Thoracic aorta (tissue), 2 donors: ENCODE data around the gene GPC5. TPM values are rescaled to one million over a fixed set of nuclear protein-coding genes. Genes with fewer than 3 reads are reported as not detected.

ENCODE experiments used
- ATAC-seq: fragments of 150-250 bp; one replicate; pipeline ENCODE4 v1.8.0; 2017; ENCODE audit warnings: low read depth; ENCODE audit not compliant: insufficient number of reproducible peaks, low FRiP score
- DNase-seq: peaks from one replicate; pipeline ENCODE4 v3.0.0-alpha.2; 2020; ENCODE audit warnings: low spot score
- H3K27ac ChIP-seq, 2 donors: fragments of 200-600 bp; sonication (generic); 1 replicate in 1 of 2; 2 replicates in 1 of 2; pipeline ENCODE4 v1.5.1; 2016; ENCODE audit warnings: mild to moderate bottlenecking in 2 of 2, moderate library complexity in 2 of 2
- H3K27me3 ChIP-seq: fragments of 200-600 bp; sonication (generic); replicated peaks from 2 replicates; pipeline ENCODE4 v1.6.0; 2016; ENCODE audit warnings: mild to moderate bottlenecking; ENCODE audit not compliant: insufficient read depth
- H3K36me3 ChIP-seq: fragments of 200-600 bp; sonication (generic); one replicate; pipeline ENCODE4 v1.5.1; 2016
- H3K4me1 ChIP-seq, 2 donors: fragments of 200-600 bp; sonication (generic); 1 replicate in 1 of 2; 2 replicates in 1 of 2; pipeline versions ENCODE4 v1.5.1 to v1.6.0; 2016; ENCODE audit warnings: low read depth in 2 of 2, mild to moderate bottlenecking in 1 of 2; ENCODE audit not compliant: control insufficient read depth in 1 of 2
- H3K4me3 ChIP-seq: fragments of 200-600 bp; sonication (generic); 2 replicates; pipeline ENCODE4 v1.5.1; 2016; ENCODE audit warnings: mild to moderate bottlenecking
- H3K9me3 ChIP-seq: fragments of 200-600 bp; sonication (generic); 2 replicates; pipeline ENCODE4 v1.5.1; 2016
- CTCF ChIP-seq: fragments of 200-600 bp; sonication (generic); IDR thresholded peaks from one replicate; pipeline ENCODE4 v1.5.1; 2019; ENCODE audit warnings: antibody characterized with exemption
- total RNA-seq, 2 donors: library from RNA; depleted of rRNA; stranded (reverse); fragments of >200 nt; gene quantifications; one replicate each; pipeline versions ENCODE4 v1.1.0 to v1.2.3, GENCODE V29; 2016

The GPC5 gene
- total RNA-seq, 2 donors from 2014 or later, result 3.3 TPM; not detected in 1

DNA sequence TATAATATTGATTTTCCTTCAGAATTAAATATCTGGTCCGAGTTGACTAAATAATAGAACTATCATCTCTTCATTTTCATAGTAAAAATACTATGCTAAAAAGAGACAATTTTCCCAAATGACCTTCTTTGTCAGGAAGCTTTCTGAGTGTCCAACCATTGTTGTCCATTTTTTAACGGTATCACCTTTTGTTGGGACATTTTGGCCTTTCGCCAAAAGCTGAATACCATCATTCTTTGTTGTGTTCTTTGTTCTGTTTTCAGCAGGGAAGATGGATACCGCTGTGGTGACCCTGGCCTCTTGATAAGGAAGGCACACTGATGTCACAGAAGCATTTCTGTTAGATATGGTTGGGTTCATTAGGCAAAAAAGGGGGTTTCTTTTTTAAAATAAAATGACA is 1173.8 kb downstream of the GPC5 start:
- no peaks in the 10 kb centered on the region for H3K27me3 ChIP-seq
- H3K27ac ChIP-seq, result no peak overlapping the region
- ATAC-seq, result no peak
- TF ChIP-seq CTCF, result no peak
- no peak for DNase-seq
- H3K36me3 ChIP-seq, result no peaks in the 10 kb centered on the region
- no peak overlapping the region for H3K4me3 ChIP-seq
- H3K4me1 ChIP-seq, result no peaks in the 10 kb centered on the region
- no peaks in the 10 kb centered on the region for H3K9me3 ChIP-seq

DNA sequence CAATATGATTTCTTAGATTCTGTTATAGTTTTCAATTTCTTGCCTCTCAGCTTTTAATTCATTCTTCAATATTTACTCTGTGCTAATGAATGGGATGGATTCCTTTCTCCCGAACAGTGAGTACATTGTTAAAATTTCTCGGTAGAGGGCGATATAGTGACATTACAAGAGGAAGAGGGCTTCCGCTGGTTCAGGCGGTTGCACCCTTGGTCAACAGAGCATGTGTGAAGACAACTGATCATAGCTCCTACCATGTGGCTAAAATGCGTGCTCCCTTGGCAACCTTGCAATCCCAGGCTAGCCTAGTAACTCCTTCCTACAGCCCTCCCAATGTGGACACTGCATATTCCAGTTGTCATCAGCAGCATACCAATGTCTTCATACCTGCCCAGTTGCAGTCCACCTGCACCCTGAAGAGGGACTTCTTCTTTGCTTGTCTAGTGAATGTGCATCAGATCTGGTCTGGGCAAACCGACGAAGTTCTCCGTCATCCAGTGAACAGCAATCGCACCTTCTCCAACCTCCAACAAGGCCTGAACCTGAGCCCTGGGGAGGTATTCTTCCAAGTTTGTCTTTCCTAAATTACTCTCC is 1175.1 kb downstream of the GPC5 start:
- no peak overlapping the region for H3K4me3 ChIP-seq
- no peaks in the 10 kb centered on the region for H3K4me1 ChIP-seq
- no peak for TF ChIP-seq CTCF
- no peak for ATAC-seq
- H3K36me3 ChIP-seq, result no peaks in the 10 kb centered on the region
- no peaks in the 10 kb centered on the region for H3K9me3 ChIP-seq
- H3K27me3 ChIP-seq, result no peaks in the 10 kb centered on the region
- DNase-seq, result no peak
- H3K27ac ChIP-seq, result no peak overlapping the region

- no peak overlapping the region for H3K4me3 ChIP-seq
- no peak overlapping the region for H3K27ac ChIP-seq
- H3K27me3 ChIP-seq, result no peaks in the 10 kb centered on the region
- DNase-seq (no peak), ATAC-seq (no peak)
- no peaks in the 10 kb centered on the region for H3K4me1 ChIP-seq
- TF ChIP-seq CTCF, result no peak
- H3K9me3 ChIP-seq, result no peaks in the 10 kb centered on the region
- H3K36me3 ChIP-seq, result no peaks in the 10 kb centered on the region
Measured at GRCh38 chr13:92574499-92574898, 1176.1 kb downstream of the GPC5 start.

GRCh38 chr13:92575777-92576176 is 1177.4 kb downstream of the GPC5 start:
- ATAC-seq (no peak), DNase-seq (no peak)
- Histone ChIP-seq H3K4me3 (no peak overlapping the region), H3K4me1 (no peaks in the 10 kb centered on the region), H3K9me3 (no peaks in the 10 kb centered on the region), H3K36me3 (no peaks in the 10 kb centered on the region), H3K27ac (no peak overlapping the region), H3K27me3 (no peaks in the 10 kb centered on the region)
- no peak for TF ChIP-seq CTCF

DNA sequence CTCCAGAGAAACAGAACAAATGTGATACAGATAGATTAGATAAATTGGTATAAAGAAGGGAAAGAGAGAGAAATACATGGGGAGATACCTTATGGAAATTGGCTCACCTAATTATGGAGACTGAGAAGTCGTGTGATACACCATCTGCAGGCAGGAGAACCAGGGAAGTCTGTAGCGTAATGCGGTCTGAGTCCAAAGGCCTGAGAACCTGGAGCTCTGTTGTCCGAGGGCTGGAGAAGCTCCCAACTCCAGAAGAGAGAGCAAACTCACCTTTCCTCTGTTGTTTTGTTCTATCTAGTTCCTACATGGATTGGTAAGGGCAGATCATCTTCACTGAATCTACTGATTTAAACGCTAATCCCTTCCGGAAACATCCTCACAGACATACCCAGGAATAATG is 1179.9 kb downstream of the GPC5 start:
- ATAC-seq, result no peak
- no peak for TF ChIP-seq CTCF
- H3K36me3 ChIP-seq, result no peaks in the 10 kb centered on the region

More for the DNA sequence above, 1179.9 kb downstream of the GPC5 start:
- H3K4me3 ChIP-seq, result no peak overlapping the region
- no peaks in the 10 kb centered on the region for H3K27me3 ChIP-seq
- no peak overlapping the region for H3K27ac ChIP-seq
- H3K9me3 ChIP-seq, result no peaks in the 10 kb centered on the region
- H3K4me1 ChIP-seq, result no peaks in the 10 kb centered on the region
- DNase-seq, result no peak
